Ishikawa (cell line): Measurements from ENCODE around the gene SRPK2.

ENCODE experiments used
- CEBPB ChIP-seq: IDR thresholded peaks from 2 replicates; pipeline ENCODE4 v1.6.1; 2012
- CREB1 ChIP-seq: IDR thresholded peaks from 2 replicates; pipeline ENCODE4 v1.6.1; 2012; ENCODE audit warnings: low read depth
- EGR1 ChIP-seq: IDR thresholded peaks from 2 replicates; pipeline ENCODE4 v1.6.1; 2012
- EP300 ChIP-seq: IDR thresholded peaks from 2 replicates; pipeline ENCODE4 v1.6.1; 2012; ENCODE audit warnings: borderline replicate concordance
- NFIC ChIP-seq: IDR thresholded peaks from 2 replicates; pipeline ENCODE4 v1.6.1; 2012
- RAD21 ChIP-seq: IDR thresholded peaks from 2 replicates; pipeline ENCODE4 v1.6.1; 2012; ENCODE audit warnings: low read depth
- TAF1 ChIP-seq: IDR thresholded peaks from 2 replicates; pipeline ENCODE4 v1.6.1; 2012; ENCODE audit warnings: low read depth, mild to moderate bottlenecking
- TCF12 ChIP-seq: IDR thresholded peaks from 2 replicates; pipeline ENCODE4 v1.6.1; 2012; ENCODE audit warnings: low read depth
- YY1 ChIP-seq: IDR thresholded peaks from 2 replicates; pipeline ENCODE4 v1.6.1; 2012; ENCODE audit warnings: low read depth
- TF ChIP-seq, protein P1 (sequence below): IDR thresholded peaks from 2 replicates; pipeline ENCODE4 v1.6.1; 2012; ENCODE audit warnings: low read depth, mild to moderate bottlenecking
- TF ChIP-seq, protein P2 (sequence below): IDR thresholded peaks from 2 replicates; pipeline ENCODE4 v1.6.1; 2012
- TF ChIP-seq, protein P3 (sequence below): IDR thresholded peaks from 2 replicates; pipeline ENCODE4 v1.6.1; 2012

DNA sequence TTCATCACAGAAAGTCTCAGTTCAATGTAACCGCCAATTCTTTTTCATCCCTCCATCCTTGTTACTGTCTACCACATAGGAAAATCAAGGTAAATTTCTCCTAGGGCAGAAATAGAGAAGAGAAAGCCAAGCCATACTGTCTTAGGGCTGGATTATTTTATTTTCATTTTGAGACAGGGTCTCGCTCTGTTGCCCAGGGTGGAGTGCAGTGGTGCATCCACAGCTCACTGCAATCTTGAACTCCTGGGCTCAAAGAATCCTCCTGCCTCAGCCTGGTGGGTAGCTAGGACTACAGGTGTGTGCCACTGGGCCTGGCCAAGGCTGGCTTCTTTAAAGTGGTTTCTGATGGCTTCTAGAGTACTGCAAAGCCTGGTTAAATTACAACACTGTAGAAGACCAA, 181.7 kb downstream of the SRPK2 start:
- TF ChIP-seq TAF1 (no peak), EGR1 (no peak), RAD21 (no peak), YY1 (no peak), TCF12 (no peak), EP300 (no peak), CREB1 (no peak), CEBPB (no peak), NFIC (no peak)
- TF ChIP-seq, protein P1, sequence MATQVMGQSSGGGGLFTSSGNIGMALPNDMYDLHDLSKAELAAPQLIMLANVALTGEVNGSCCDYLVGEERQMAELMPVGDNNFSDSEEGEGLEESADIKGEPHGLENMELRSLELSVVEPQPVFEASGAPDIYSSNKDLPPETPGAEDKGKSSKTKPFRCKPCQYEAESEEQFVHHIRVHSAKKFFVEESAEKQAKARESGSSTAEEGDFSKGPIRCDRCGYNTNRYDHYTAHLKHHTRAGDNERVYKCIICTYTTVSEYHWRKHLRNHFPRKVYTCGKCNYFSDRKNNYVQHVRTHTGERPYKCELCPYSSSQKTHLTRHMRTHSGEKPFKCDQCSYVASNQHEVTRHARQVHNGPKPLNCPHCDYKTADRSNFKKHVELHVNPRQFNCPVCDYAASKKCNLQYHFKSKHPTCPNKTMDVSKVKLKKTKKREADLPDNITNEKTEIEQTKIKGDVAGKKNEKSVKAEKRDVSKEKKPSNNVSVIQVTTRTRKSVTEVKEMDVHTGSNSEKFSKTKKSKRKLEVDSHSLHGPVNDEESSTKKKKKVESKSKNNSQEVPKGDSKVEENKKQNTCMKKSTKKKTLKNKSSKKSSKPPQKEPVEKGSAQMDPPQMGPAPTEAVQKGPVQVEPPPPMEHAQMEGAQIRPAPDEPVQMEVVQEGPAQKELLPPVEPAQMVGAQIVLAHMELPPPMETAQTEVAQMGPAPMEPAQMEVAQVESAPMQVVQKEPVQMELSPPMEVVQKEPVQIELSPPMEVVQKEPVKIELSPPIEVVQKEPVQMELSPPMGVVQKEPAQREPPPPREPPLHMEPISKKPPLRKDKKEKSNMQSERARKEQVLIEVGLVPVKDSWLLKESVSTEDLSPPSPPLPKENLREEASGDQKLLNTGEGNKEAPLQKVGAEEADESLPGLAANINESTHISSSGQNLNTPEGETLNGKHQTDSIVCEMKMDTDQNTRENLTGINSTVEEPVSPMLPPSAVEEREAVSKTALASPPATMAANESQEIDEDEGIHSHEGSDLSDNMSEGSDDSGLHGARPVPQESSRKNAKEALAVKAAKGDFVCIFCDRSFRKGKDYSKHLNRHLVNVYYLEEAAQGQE, result no peak
- TF ChIP-seq, protein P2, sequence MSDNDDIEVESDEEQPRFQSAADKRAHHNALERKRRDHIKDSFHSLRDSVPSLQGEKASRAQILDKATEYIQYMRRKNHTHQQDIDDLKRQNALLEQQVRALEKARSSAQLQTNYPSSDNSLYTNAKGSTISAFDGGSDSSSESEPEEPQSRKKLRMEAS, result no peak
- TF ChIP-seq, protein P3, sequence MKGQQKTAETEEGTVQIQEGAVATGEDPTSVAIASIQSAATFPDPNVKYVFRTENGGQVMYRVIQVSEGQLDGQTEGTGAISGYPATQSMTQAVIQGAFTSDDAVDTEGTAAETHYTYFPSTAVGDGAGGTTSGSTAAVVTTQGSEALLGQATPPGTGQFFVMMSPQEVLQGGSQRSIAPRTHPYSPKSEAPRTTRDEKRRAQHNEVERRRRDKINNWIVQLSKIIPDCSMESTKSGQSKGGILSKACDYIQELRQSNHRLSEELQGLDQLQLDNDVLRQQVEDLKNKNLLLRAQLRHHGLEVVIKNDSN, result no peak
